K562 (cell line): Measurements from ENCODE around the gene MYH9. TPM values are rescaled to one million over a fixed set of nuclear protein-coding genes. Genes with fewer than 3 reads are reported as not detected.

Experiments used
- ATF6 ChIP-seq: sonication (generic); formaldehyde crosslinking; IDR thresholded peaks from 2 replicates; pipeline ENCODE4 v1.4.0; 2020; ENCODE audit warnings: mild to moderate bottlenecking, missing genetic modification reagents
- CBFB ChIP-seq: sonication (generic); formaldehyde crosslinking; IDR thresholded peaks from 2 replicates; pipeline ENCODE4 v1.4.0; 2020; ENCODE audit warnings: mild to moderate bottlenecking, missing genetic modification reagents
- FOXK2 ChIP-seq, 2 experiments: fragments of 450-650 bp; IDR thresholded peaks in 1 of 2; conservative IDR thresholded peaks in 1 of 2; 2 replicates each; pipeline ENCODE4 v1.6.1; 2016; ENCODE audit warnings: low read depth in 2 of 2, mild to moderate bottlenecking in 1 of 2
- PRDM10 ChIP-seq: fragments of 450-650 bp; IDR thresholded peaks from 2 replicates; pipeline ENCODE4 v1.6.1; 2018; ENCODE audit not compliant: partially characterized antibody
- ZMIZ1 ChIP-seq, 2 experiments: fragments of 150-350 bp in 1 of 2; IDR thresholded peaks; 2 replicates each; pipeline ENCODE4 v1.6.1; 2012 to 2016; ENCODE audit warnings: low read depth in 2 of 2, low read length in 2 of 2, mild to moderate bottlenecking in 1 of 2, moderate library complexity in 1 of 2
- ZNF318 ChIP-seq, 2 experiments: fragments of 450-650 bp; IDR thresholded peaks; 2 replicates each; pipeline ENCODE4 v1.6.1; 2016; ENCODE audit warnings: mild to moderate bottlenecking in 2 of 2, borderline replicate concordance in 1 of 2, low read depth in 1 of 2, moderate library complexity in 1 of 2
- polyA plus RNA-seq, 8 experiments: library from polyadenylated mRNA; depleted of rRNA in 4 of 8; stranded (reverse) in 5 of 8; unstranded in 3 of 8; fragments of >200 nt; fragmentation: Nextera tagmentation in 2 of 8; fragmentation: Illumina TruSeq in 1 of 8; extraction: Ambion mirVana in 2 of 8; extraction: Trizol in 1 of 8; gene quantifications; 2 replicates each; pipeline versions ENCODE4 v1.2.1 to v1.2.3, GENCODE V29; 2011 to 2014; ENCODE audit warnings: inconsistent platforms in 1 of 8, missing spikeins in 1 of 8
- total RNA-seq, 7 experiments: library from RNA; depleted of rRNA in 6 of 7; stranded (reverse); fragments of >200 nt in 6 of 7; fragmentation: Illumina TruSeq in 2 of 7; extraction: Trizol in 2 of 7; gene quantifications; 2 replicates each; pipeline versions ENCODE4 v1.2.1 to v1.2.3, GENCODE V29; 2011 to 2021; ENCODE audit warnings: low replicate concordance in 1 of 7

Gene MYH9
- total and polyA plus RNA-seq, 9 of the 15 experiments (the other 6 are each of a cell fraction or from before 2014, with no cell fraction given) = 0.71 to 111 (median 24.6) TPM

GRCh38 chr22:36419177-36419911 lies 31.6 kb upstream of the MYH9 start (continued):
- TF ChIP-seq PRDM10 (peak; percentile 87), ZMIZ1 (IDR thresholded peaks at IDR 0.05; ENCODE audit: low read depth in 2 of 2, low read length in 2 of 2) (no peak), ZNF318 (IDR thresholded peaks at IDR 0.05; ENCODE audit: borderline replicate concordance in 1 of 2, low read depth in 1 of 2) (peak in 1 of 2 experiments; percentile 21; a peak in 1 of 4 replicates), ATF6 (no peak), FOXK2 (conservative IDR thresholded peaks at IDR 0.05 in 1 of 2, IDR thresholded peaks at IDR 0.05 in 1 of 2; ENCODE audit: low read depth in 2 of 2) (peak; percentile 77 to 78; a peak in 2 of 4 replicates), CBFB (peak; percentile 60; the same call in 1 of the 2 replicates)
